Eye (tissue), 1 donor: ENCODE measurements around the gene ONECUT2.

Source experiments
- DNase-seq: peaks from one replicate; pipeline ENCODE4 v3.0.0-alpha.2; 2015

The ONECUT2 gene

DNA sequence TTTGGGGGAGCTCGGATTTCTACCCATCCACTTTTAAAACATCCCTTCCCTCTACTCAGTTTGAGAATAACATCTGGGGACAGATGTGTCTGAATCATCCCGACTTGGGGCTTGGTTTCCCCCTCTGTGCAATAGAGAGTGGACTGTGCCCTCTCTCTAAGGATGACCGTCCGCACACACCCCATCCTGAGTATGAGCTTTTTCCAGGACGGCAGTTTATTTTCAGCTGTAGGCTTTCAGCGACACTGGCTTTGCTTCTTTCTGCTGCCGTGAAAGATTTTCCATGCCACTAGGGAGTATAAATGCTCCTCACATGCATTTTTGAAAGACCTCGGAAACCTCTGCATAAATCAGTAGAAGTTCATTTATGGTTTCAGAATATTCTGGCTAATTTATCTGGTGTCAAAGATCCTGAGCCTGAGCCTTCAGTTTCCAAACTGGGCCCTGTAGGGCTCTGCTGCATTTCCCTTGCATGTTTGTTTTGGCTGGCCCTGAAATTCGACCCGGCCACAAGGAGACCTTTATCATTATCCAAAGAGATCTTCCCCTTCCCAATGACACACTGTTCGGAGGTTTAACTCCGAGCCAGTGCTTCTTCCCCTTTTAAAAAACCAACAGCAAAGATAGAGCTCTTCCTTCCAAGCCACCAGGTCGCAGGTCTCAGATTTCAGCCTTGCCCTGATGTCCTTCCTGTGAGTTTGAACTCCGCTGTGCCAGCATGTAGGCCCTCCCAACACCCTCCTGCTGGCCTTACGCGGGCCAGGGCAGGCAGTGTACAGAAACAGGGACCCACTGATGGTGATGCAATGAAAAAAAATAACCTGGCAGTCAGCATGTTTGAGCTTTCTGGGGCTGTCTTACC, 98.1 kb downstream of the ONECUT2 start:
- peak; percentile 30 for DNase-seq

GRCh38 chr18:57533868-57534510, 98.8 kb downstream of the ONECUT2 start:
- DNase-seq, result peak; percentile 23

GRCh38 chr18:57534511-57534909, 99.3 kb downstream of the ONECUT2 start:
- DNase-seq, result no peak

DNA sequence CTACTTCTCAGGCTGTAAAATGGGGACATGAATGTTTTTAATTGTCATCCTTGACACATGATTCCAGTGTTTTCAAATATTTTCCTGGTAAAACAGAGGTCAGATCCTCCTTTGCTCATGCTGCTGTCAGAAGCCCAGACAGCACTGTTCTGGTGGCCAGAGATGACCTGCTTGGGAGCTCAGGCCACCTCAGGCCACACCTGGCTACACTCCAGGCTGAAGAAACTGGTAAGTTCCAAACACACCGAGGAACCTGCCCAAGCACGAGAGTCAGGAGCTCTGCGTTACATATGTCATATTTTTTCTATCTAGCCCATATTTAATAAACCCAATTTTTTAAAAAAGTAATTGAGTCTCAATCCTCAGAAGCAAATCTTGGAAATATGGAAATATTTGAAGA, 103.4 kb downstream of the ONECUT2 start:
- DNase-seq, result no peak

- DNase-seq, result no peak
These were observed 104.5 kb downstream of the ONECUT2 start for GRCh38 chr18:57539702-57540101.
